Activated naive CD8-positive, alpha-beta T cell treated with anti-CD3 and anti-CD28 coated beads, Interleukin-2, amount 50 U/mL, for 16 hours (primary cell): ENCODE data around the gene NXPE3.

Source experiments
- DNase-seq: peaks from one replicate; pipeline ENCODE4 v3.0.0-alpha.2; 2020; ENCODE audit warnings: low read depth, low spot score

NXPE3 gene

DNA sequence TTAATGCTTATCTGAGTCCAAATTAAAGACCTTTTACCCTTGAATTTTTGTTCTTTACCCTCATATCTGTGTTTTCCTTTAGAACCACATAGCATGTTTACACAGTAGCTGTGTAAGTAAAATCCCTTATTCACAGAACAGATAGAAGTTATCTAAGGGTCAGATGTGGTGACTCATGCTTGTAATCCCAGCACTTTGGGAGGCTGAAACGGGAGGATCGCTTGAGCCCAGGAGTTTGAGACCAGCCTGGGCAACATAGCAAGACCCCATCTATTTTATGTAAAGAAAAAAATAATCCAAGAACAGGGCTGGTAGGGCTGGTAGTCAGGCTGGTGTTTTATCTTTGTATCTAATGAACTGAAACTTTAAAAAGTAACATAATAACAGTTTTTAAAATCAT lies 23.2 kb downstream of the NXPE3 start:
- no peak for DNase-seq

- peak; percentile 30 for DNase-seq
Observed at GRCh38 chr3:101803173-101803782, 24.3 kb downstream of the NXPE3 start.

DNA sequence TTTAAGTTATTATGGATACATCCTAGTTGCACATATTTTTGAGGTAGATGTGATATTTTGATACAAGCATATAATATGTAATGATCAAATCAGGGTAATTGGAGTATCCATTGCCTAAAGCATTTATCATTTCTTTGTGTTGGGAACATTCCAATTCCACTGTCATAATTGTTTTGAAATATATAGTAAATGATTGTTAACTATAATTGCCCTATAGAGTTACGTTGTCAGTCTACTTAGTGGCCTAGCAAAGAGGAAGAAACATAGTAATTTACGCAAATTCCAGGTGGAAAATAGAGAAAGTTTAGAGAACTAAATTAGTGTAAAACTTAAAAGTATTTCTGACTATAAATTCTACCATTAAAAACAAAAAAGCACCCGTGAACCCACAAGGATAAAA lies 24.9 kb downstream of the NXPE3 start:
- DNase-seq = no peak

DNA sequence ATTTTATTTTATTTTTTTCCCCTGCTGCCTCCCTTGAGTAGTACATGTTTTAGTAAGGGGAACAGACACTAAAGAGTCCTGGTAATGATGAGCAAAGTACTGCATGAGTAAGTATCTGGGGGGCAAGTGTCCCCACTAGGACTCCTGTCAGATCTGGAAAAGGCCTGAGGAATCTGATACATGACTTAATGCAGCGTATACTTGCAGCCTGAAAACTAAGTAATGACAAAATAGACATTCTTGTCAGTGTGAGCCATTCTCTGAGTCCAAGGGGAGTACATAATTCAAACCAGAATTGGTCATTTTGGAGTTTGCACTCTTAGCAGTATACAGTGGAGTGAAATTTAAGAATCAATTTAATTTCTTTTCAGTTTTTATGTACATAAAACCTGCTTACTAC lies 27.5 kb downstream of the NXPE3 start:
- no peak for DNase-seq

DNA sequence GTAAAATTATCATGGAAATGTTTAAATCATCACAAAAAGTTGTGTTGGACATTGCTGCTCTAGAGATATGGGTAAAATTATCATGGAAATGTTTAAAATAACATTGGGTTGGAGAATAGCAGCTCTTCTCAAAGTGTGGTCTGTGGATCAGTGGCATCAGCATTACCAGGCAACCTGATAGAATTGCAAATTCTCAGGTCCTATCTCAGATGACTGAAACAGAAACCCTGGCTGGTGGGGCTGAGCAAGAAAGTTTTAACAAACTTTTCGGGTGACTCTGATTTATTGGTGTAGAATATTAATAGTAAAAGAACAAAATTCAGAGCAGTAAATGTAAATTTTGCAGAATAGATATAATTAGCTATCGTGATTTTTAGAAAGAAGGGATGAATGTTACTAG lies 28.9 kb downstream of the NXPE3 start:
- no peak for DNase-seq

DNA sequence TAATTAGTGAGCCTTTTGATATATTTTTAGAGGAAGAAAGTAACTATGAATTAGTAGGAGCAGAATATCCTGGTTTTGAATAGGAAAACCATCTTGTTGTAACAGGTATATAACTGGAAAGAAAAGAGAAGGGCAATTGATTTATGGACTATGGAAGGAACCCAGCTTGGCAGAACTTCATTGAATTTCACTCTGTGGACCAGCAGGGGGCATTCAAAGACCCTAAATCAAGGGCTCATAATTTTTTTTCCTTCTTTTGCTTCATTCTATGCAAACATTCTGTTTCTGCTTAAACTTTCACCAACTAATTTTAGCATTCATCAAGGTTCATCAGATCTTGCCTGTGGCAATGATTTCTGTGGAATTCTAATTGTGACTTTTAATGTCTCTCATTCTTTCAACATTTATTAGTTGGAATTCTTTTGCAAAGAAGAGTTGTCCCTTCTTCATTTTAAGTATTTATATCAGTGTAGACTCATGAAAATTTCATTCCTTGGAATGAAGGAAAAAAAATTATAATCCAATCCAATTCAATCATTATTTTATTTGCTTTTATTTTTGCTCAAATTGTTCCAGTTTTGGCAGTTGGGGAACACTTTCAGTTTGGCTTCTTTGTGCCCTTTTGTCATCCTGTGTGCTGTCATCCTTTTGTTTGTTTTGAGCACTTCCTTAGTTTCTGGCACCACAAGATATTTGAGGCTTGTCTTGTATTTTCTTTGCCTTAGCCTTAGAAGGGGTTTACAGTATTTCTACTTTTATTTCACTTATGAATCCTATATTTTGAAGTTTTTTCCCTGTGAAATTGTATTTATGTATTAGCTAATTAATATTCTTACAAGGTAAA lies 30.4 kb downstream of the NXPE3 start:
- DNase-seq = no peak

- no peak for DNase-seq
Observed at GRCh38 chr3:101810022-101810418, 31.0 kb downstream of the NXPE3 start.

- no peak for DNase-seq
Observed at GRCh38 chr3:101811875-101812274, 32.9 kb downstream of the NXPE3 start.

DNA sequence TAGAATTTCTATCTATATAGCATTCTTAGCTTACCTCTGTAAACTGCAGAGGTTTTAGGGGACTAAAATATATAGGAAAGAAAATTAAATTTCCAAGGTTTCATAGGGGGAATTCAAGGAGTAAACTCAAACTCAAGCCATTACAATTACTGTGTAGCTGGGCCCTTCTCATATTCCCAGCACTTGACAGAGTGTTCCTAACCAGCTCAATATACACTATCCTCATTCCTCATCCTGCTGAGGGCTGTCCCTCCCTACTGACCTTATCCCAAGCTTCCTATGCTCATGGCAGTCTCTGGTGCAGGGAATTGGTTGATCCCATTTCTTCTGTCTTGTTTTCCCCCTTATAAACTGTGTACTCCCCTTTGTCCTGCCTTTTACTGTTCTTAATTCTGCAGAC lies 33.9 kb downstream of the NXPE3 start:
- no peak for DNase-seq

GRCh38 chr3:101813817-101814440 lies 34.9 kb downstream of the NXPE3 start:
- no peak for DNase-seq

DNA sequence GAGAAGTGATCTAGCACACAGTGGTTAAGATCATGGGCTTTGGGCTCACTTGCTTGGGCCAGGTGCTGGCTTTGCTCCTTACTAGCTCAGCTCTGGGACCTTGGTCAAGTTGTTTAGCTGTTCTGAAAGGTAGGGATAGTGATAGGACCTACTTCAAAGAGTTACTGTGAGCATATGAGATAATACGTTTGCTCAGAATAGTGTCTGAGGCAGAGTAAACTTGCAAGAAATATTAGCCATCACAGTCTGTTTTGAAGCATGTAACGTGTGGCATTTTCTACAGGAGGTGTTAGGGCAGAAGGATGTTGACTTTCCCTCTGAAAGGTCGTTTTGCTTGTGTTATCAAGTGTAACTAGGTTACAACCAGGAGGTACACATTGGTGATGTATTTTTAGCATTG lies 35.8 kb downstream of the NXPE3 start:
- no peak for DNase-seq

DNA sequence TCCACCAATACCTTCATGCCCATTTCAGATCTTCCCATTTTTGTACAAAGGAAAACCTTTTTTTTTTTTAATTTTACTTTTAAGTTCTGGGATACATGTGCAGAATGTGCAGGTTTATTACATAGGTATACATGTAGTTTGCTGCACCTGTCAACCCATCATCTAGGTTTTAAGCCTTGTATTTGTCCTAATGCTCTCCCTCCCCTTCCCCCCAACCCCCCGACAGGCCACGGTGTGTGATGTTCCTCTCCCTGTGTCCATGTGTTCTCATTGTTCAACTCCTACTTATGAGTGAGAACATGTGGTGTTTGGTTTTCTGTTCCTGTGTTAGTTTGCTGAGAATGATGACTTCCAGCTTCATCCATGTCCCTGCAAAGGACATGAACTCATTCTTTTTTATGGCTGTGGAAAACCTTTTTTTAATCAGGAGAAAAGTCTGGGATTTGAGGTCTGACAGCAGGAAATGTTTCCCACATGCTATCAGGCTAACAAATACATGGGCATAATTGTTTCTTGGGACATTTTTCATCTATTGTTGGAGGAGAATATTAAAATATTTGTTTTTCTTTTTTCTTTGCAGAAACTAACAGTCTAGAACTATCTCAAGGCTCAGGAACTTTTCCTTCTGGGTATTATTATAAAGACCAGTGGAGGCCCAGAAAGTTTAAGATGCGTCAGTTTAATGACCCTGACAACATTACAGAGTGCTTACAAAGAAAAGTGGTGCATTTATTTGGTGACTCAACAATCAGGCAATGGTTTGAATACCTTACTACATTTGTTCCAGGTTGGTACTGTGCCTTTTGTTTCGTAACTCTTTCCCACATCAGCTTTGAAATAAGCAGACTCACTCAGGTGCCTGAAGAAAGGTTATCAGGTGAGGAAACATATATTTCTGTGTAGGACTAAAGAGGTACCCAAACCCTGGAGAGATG lies 37.5 kb downstream of the NXPE3 start:
- DNase-seq = no peak

DNA sequence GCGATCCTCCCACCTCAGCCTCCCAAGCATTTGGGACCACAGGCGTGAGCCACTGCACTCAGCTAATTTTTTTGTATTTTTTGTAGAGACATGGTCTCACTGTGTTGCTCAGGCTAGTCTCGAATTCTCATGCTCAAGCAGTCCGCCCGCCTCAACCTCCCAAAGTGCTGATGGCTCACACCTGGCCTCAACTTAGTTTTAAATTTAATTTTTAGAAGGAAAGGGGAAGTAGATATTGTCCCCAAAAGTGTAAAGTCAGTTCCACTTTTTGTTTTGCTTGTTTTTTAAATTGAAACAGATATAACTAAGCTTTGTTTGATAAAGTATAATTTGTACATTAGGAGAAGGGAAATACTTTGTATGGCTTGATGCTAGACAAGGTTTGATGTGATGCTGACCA lies 39.0 kb downstream of the NXPE3 start:
- DNase-seq = no peak

DNA sequence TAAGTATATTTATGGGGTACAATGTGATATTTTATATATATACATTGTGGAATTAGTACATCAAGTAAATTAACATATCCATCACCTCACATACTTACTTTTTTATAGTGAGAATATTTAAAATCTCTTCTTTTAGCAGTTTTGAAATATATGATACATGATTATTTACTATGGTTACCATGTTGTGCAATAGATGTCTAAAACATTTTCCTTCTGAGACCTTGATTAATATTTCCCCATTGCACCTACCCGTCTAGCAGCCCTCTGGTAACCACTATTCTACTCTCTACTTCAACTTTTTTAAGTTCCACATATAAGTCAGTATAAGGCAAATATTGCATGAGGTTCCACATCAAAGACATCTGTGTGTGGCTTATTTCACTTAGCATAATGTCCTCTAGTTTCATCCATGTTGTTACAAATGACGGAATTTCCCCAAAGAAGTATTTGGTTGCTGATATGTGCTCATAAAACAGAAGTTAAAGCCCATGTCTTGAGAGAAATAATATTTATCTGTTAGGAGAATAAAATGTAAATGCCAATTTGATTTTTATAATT lies 40.7 kb downstream of the NXPE3 start:
- no peak for DNase-seq

- no peak for DNase-seq
Observed at GRCh38 chr3:101821503-101821902, 42.5 kb downstream of the NXPE3 start.

GRCh38 chr3:101823525-101823924 lies 44.5 kb downstream of the NXPE3 start:
- no peak for DNase-seq

- no peak for DNase-seq
Observed at GRCh38 chr3:101824702-101825101, 45.7 kb downstream of the NXPE3 start.

GRCh38 chr3:101825904-101826445 lies 47.0 kb downstream of the NXPE3 start:
- no peak for DNase-seq

- peak; percentile 83 for DNase-seq
Observed at GRCh38 chr3:101827211-101828174, 48.5 kb downstream of the NXPE3 start.

GRCh38 chr3:101828276-101828675 lies 49.3 kb downstream of the NXPE3 start:
- DNase-seq = no peak
